ENCODE results near the gene MCMBP.
"Not testable (repeated sequence)": the region's sequence is repeated elsewhere in the genome, so short reads cannot be mapped to it uniquely, and the experiment has no call there.

The MCMBP gene

GRCh38 chr10:119801998-119802538 is 70.6 kb downstream of the MCMBP start:
- H3K4me1 ChIP-seq (ENCODE audit: insufficient read depth, low read length), result no peaks in the 10 kb centered on the region
- ATAC-seq (ENCODE audit: insufficient read depth, low read depth), result no peak

DNA sequence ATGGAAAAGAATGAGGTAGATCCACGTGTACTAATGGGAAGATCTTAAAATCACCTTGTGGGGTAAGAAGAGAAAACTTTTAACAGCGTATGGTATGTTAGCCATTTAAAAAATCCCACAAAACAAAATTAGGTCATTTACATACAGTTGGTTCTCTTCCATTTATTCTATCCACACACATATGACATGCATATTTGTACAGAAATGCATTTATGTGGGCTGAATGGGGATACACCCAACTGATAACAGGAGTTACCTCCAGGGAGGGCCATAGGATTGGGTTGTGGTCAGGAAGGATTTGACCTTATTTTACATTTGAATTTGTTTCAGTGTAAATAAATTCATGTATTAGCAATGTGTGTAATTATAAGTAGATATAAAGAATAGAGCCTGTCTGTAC is 71.5 kb downstream of the MCMBP start:
- no peaks in the 10 kb centered on the region for H3K27me3 ChIP-seq (ENCODE audit: insufficient read depth, low read length, poor library complexity)
- TF ChIP-seq EZH2 (IDR thresholded peaks at IDR 0.05; ENCODE audit: borderline replicate concordance, low read depth, low read length, severe bottlenecking), result no peak
- TF ChIP-seq, protein P1, sequence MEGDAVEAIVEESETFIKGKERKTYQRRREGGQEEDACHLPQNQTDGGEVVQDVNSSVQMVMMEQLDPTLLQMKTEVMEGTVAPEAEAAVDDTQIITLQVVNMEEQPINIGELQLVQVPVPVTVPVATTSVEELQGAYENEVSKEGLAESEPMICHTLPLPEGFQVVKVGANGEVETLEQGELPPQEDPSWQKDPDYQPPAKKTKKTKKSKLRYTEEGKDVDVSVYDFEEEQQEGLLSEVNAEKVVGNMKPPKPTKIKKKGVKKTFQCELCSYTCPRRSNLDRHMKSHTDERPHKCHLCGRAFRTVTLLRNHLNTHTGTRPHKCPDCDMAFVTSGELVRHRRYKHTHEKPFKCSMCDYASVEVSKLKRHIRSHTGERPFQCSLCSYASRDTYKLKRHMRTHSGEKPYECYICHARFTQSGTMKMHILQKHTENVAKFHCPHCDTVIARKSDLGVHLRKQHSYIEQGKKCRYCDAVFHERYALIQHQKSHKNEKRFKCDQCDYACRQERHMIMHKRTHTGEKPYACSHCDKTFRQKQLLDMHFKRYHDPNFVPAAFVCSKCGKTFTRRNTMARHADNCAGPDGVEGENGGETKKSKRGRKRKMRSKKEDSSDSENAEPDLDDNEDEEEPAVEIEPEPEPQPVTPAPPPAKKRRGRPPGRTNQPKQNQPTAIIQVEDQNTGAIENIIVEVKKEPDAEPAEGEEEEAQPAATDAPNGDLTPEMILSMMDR (IDR thresholded peaks at IDR 0.05; ENCODE audit: borderline replicate concordance, extremely low read depth, low read length, poor library complexity, severe bottlenecking), result no peak
- H3K9ac ChIP-seq (ENCODE audit: low read depth, low read length), result no peak overlapping the region
- H3K27ac ChIP-seq (ENCODE audit: low read length), result no peak overlapping the region
- no peak for DNase-seq
- no peak overlapping the region for H3K4me2 ChIP-seq (ENCODE audit: insufficient read depth, low read length)
- no peak overlapping the region for H2AFZ ChIP-seq (ENCODE audit: low read depth, low read length)
- no peak for ATAC-seq (ENCODE audit: insufficient read depth, low read depth)
- H4K20me1 ChIP-seq (ENCODE audit: insufficient read depth, low read length), result no peaks in the 10 kb centered on the region
- peaks cover 9% of the 10 kb centered on the region; the same call in 1 of the 2 replicates for H3K36me3 ChIP-seq (ENCODE audit: insufficient read depth, low read length)
- H3K79me2 ChIP-seq (ENCODE audit: insufficient read depth, low read length), result no peaks in the 10 kb centered on the region
- no peaks in the 10 kb centered on the region for H3K4me1 ChIP-seq (ENCODE audit: insufficient read depth, low read length)
- H3K9me3 ChIP-seq (ENCODE audit: insufficient read depth, low read length, severe bottlenecking), result no peaks in the 10 kb centered on the region
- H3K4me3 ChIP-seq (ENCODE audit: low read depth in 1 of 2, low read length in 2 of 2), result no peak overlapping the region

More at GRCh38 chr10:119801998-119802538, 70.6 kb downstream of the MCMBP start:
- Histone ChIP-seq H3K79me2 (ENCODE audit: insufficient read depth, low read length) (no peaks in the 10 kb centered on the region), H3K27me3 (ENCODE audit: insufficient read depth, low read length, poor library complexity) (no peaks in the 10 kb centered on the region), H3K27ac (ENCODE audit: low read length) (no peak overlapping the region), H3K9me3 (ENCODE audit: insufficient read depth, low read length, severe bottlenecking) (no peaks in the 10 kb centered on the region), H2AFZ (ENCODE audit: low read depth, low read length) (no peak overlapping the region), H3K4me2 (ENCODE audit: insufficient read depth, low read length) (no peak overlapping the region), H4K20me1 (ENCODE audit: insufficient read depth, low read length) (no peaks in the 10 kb centered on the region), H3K36me3 (ENCODE audit: insufficient read depth, low read length) (peaks cover 8% of the 10 kb centered on the region; the same call in 1 of the 2 replicates), H3K9ac (ENCODE audit: low read depth, low read length) (no peak overlapping the region), H3K4me3 (ENCODE audit: low read depth in 1 of 2, low read length in 2 of 2) (no peak overlapping the region)
- TF ChIP-seq EZH2 (IDR thresholded peaks at IDR 0.05; ENCODE audit: borderline replicate concordance, low read depth, low read length, severe bottlenecking), result no peak
- TF ChIP-seq, protein P1 (IDR thresholded peaks at IDR 0.05; ENCODE audit: borderline replicate concordance, extremely low read depth, low read length, poor library complexity, severe bottlenecking), result no peak
- no peak for DNase-seq

- H3K36me3 ChIP-seq (ENCODE audit: insufficient read depth, low read length), result peaks cover 6% of the 10 kb centered on the region; the same call in 1 of the 2 replicates
- TF ChIP-seq, protein P1 (IDR thresholded peaks at IDR 0.05; ENCODE audit: borderline replicate concordance, extremely low read depth, low read length, poor library complexity, severe bottlenecking), result no peak
- TF ChIP-seq EZH2 (IDR thresholded peaks at IDR 0.05; ENCODE audit: borderline replicate concordance, low read depth, low read length, severe bottlenecking), result no peak
Observed at GRCh38 chr10:119796039-119796438, 76.6 kb downstream of the MCMBP start.

GRCh38 chr10:119795101-119795500 is 77.5 kb downstream of the MCMBP start:
- ATAC-seq (ENCODE audit: insufficient read depth, low read depth); DNase-seq: not testable (repeated sequence)

More at GRCh38 chr10:119796039-119796438, 76.6 kb downstream of the MCMBP start:
- Histone ChIP-seq H3K4me2 (ENCODE audit: insufficient read depth, low read length) (no peak overlapping the region), H3K4me3 (ENCODE audit: low read depth in 1 of 2, low read length in 2 of 2) (no peak overlapping the region), H3K9ac (ENCODE audit: low read depth, low read length) (no peak overlapping the region), H2AFZ (ENCODE audit: low read depth, low read length) (no peak overlapping the region), H3K27ac (ENCODE audit: low read length) (no peak overlapping the region), H3K27me3 (ENCODE audit: insufficient read depth, low read length, poor library complexity) (no peaks in the 10 kb centered on the region), H3K4me1 (ENCODE audit: insufficient read depth, low read length) (no peaks in the 10 kb centered on the region), H4K20me1 (ENCODE audit: insufficient read depth, low read length) (no peaks in the 10 kb centered on the region), H3K79me2 (ENCODE audit: insufficient read depth, low read length) (no peaks in the 10 kb centered on the region), H3K9me3 (ENCODE audit: insufficient read depth, low read length, severe bottlenecking) (no peaks in the 10 kb centered on the region)
- ATAC-seq (ENCODE audit: insufficient read depth, low read depth), result no peak
- no peak for DNase-seq

More at GRCh38 chr10:119795101-119795500, 77.5 kb downstream of the MCMBP start:
- not testable (repeated sequence) for H3K4me2 ChIP-seq (ENCODE audit: insufficient read depth, low read length); H3K4me1 ChIP-seq (ENCODE audit: insufficient read depth, low read length); H3K9ac ChIP-seq (ENCODE audit: low read depth, low read length); H3K9me3 ChIP-seq (ENCODE audit: insufficient read depth, low read length, severe bottlenecking); H2AFZ ChIP-seq (ENCODE audit: low read depth, low read length); H3K4me3 ChIP-seq (ENCODE audit: low read depth in 1 of 2, low read length in 2 of 2); H3K79me2 ChIP-seq (ENCODE audit: insufficient read depth, low read length); H3K36me3 ChIP-seq (ENCODE audit: insufficient read depth, low read length); H3K27ac ChIP-seq (ENCODE audit: low read length); H3K27me3 ChIP-seq (ENCODE audit: insufficient read depth, low read length, poor library complexity); H4K20me1 ChIP-seq (ENCODE audit: insufficient read depth, low read length)
